GM12878 (cell line): ENCODE measurements around the gene TMEM44. TPM values are rescaled to one million over a fixed set of nuclear protein-coding genes. Genes with fewer than 3 reads are reported as not detected.

Experiments
- CBX5 ChIP-seq: sonication (generic); IDR thresholded peaks from 2 replicates; pipeline ENCODE4 v1.6.1; 2016; ENCODE audit warnings: low read depth, moderate library complexity, mild to moderate bottlenecking, inconsistent platforms
- CHD4 ChIP-seq: fragments of 200-600 bp; sonication (generic); IDR thresholded peaks from 2 replicates; pipeline ENCODE4 v1.6.1; 2016; ENCODE audit warnings: mild to moderate bottlenecking
- DPF2 ChIP-seq: fragments of 450-650 bp; IDR thresholded peaks from 2 replicates; pipeline ENCODE4 v1.6.1; 2017; ENCODE audit warnings: mild to moderate bottlenecking
- E2F8 ChIP-seq: fragments of 450-650 bp; IDR thresholded peaks from 2 replicates; pipeline ENCODE4 v1.6.1; 2018; ENCODE audit warnings: mild to moderate bottlenecking, low read depth, moderate library complexity; ENCODE audit not compliant: partially characterized antibody
- HDAC6 ChIP-seq: fragments of 200-600 bp; sonication (generic); IDR thresholded peaks from one replicate; pipeline ENCODE4 v1.8.0; 2017; ENCODE audit warnings: antibody characterized with exemption; ENCODE audit not compliant: unreplicated experiment
- KLF5 ChIP-seq: fragments of 450-650 bp; IDR thresholded peaks from 2 replicates; pipeline ENCODE4 v1.6.1; 2014; ENCODE audit warnings: mild to moderate bottlenecking; ENCODE audit not compliant: partially characterized antibody
- MTA2 ChIP-seq: fragments of 450-650 bp; IDR thresholded peaks from 2 replicates; pipeline ENCODE4 v1.6.1; 2016; ENCODE audit warnings: low read depth, mild to moderate bottlenecking, moderate library complexity
- MYC ChIP-seq: IDR thresholded peaks from 2 replicates; pipeline ENCODE4 v1.6.1; 2011; ENCODE audit warnings: mild to moderate bottlenecking, low read length, moderate library complexity, inconsistent platforms; ENCODE audit not compliant: insufficient read depth, insufficient replicate concordance, insufficient read length, severe bottlenecking
- NFXL1 ChIP-seq: fragments of 450-650 bp; IDR thresholded peaks from 2 replicates; pipeline ENCODE4 v1.6.1; 2017; ENCODE audit warnings: antibody characterized with exemption, mild to moderate bottlenecking, borderline replicate concordance
- RELA ChIP-seq: fragments of 450-650 bp; IDR thresholded peaks from 2 replicates; pipeline ENCODE4 v1.8.0; 2014; ENCODE audit warnings: borderline replicate concordance; ENCODE audit not compliant: partially characterized antibody
- RUNX3 ChIP-seq: IDR thresholded peaks from 2 replicates; pipeline ENCODE4 v1.6.1; 2012; ENCODE audit warnings: low read length, inconsistent platforms
- SMAD1 ChIP-seq: fragments of 450-650 bp; IDR thresholded peaks from 2 replicates; pipeline ENCODE4 v1.6.1; 2018; ENCODE audit warnings: mild to moderate bottlenecking, low read depth; ENCODE audit not compliant: partially characterized antibody
- SMARCA5 ChIP-seq: fragments of 450-650 bp; IDR thresholded peaks from 2 replicates; pipeline ENCODE4 v1.6.1; 2017; ENCODE audit warnings: mild to moderate bottlenecking
- SREBF2 ChIP-seq: IDR thresholded peaks from 2 replicates; pipeline ENCODE4 v1.6.1; 2012; ENCODE audit warnings: mild to moderate bottlenecking, low read length
- STAT3 ChIP-seq: IDR thresholded peaks from 2 replicates; pipeline ENCODE4 v1.6.1; 2011; ENCODE audit warnings: low read depth, low read length, improper control_type of control experiment
- TARDBP ChIP-seq: IDR thresholded peaks from 2 replicates; pipeline ENCODE4 v1.6.1; 2016; ENCODE audit warnings: borderline replicate concordance
- polyA plus RNA-seq, 11 experiments: library from polyadenylated mRNA; depleted of rRNA in 4 of 11; unstranded in 6 of 11; stranded (reverse) in 5 of 11; fragments of >200 nt; fragmentation: Nextera tagmentation in 4 of 11; fragmentation: Illumina TruSeq in 1 of 11; extraction: Ambion mirVana in 4 of 11; extraction: Trizol in 1 of 11; gene quantifications; 1 replicate in 1 of 11; 2 replicates in 10 of 11; pipeline versions ENCODE4 v1.2.1 to v1.2.3, GENCODE V29; 2011 to 2016; ENCODE audit warnings: inconsistent platforms in 2 of 11, missing spikeins in 2 of 11, low read depth in 1 of 11
- total RNA-seq, 4 experiments: library from RNA; depleted of rRNA in 3 of 4; stranded (reverse); fragments of >200 nt in 3 of 4; fragmentation: Illumina TruSeq in 1 of 4; extraction: Trizol in 1 of 4; gene quantifications; 2 replicates each; pipeline versions ENCODE4 v1.2.1 to v1.2.3, GENCODE V29; 2013 to 2021
- TF ChIP-seq, protein P1 (sequence below): fragments of 450-650 bp; formaldehyde crosslinking; IDR thresholded peaks from 2 replicates; pipeline ENCODE4 v1.5.0; 2022; ENCODE audit warnings: mild to moderate bottlenecking, missing genetic modification characterization
- TF ChIP-seq, protein P2 (sequence below): IDR thresholded peaks from 2 replicates; pipeline ENCODE4 v1.6.1; 2011; ENCODE audit warnings: borderline replicate concordance, low read depth, mild to moderate bottlenecking, moderate library complexity, low read length; ENCODE audit not compliant: insufficient read depth, poor library complexity, severe bottlenecking
- TF ChIP-seq, protein P3 (sequence below): IDR thresholded peaks from 2 replicates; pipeline ENCODE4 v1.6.1; 2012; ENCODE audit warnings: mild to moderate bottlenecking, low read depth, low read length

TMEM44 gene
- total and polyA plus RNA-seq, 10 of the 15 experiments (the other 5 are each of a cell fraction or from before 2014, with no cell fraction given) = 0.57 to 8.3 (median 3.6) TPM

DNA sequence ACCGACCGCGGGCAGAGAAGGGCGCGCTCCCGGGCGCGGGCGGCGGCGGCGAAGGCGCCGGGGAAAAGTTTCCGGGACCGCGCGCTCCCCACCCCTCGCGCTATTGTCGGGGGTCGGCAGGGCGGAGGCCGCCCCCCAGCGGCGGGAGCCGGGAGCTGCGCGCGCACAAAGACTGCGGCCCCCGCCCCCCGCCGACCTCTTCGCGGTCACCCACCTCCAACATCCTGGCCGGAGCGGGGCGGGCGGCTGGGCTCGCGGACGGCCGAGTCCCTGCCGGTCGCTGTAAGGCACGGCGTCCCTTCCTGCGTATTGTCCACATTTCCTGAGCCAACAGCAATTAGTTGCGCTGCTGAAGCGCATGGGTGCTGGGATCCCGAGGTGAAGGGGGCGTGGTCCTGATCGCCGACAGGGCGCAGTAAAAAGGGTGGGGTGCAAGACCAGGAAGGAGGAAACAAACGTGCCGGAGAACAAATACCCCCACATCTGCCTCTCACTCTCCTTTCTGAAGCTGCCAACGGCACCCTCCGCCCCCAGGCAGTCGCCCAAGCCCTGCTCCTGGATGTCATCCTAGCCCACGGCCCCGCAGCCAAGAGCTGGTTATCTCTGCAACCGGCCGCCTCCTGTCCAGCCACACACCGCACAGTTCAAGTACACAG is at the start of gene TMEM44 (continued):
- TF ChIP-seq, protein P1, sequence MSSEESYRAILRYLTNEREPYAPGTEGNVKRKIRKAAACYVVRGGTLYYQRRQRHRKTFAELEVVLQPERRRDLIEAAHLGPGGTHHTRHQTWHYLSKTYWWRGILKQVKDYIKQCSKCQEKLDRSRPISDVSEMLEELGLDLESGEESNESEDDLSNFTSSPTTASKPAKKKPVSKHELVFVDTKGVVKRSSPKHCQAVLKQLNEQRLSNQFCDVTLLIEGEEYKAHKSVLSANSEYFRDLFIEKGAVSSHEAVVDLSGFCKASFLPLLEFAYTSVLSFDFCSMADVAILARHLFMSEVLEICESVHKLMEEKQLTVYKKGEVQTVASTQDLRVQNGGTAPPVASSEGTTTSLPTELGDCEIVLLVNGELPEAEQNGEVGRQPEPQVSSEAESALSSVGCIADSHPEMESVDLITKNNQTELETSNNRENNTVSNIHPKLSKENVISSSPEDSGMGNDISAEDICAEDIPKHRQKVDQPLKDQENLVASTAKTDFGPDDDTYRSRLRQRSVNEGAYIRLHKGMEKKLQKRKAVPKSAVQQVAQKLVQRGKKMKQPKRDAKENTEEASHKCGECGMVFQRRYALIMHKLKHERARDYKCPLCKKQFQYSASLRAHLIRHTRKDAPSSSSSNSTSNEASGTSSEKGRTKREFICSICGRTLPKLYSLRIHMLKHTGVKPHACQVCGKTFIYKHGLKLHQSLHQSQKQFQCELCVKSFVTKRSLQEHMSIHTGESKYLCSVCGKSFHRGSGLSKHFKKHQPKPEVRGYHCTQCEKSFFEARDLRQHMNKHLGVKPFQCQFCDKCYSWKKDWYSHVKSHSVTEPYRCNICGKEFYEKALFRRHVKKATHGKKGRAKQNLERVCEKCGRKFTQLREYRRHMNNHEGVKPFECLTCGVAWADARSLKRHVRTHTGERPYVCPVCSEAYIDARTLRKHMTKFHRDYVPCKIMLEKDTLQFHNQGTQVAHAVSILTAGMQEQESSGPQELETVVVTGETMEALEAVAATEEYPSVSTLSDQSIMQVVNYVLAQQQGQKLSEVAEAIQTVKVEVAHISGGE = no peak
- TF ChIP-seq RELA = peak; percentile 66
- TF ChIP-seq SMARCA5 = peak; percentile 93
- TF ChIP-seq SMAD1 = no peak
- TF ChIP-seq CHD4 = no peak
- TF ChIP-seq E2F8 = no peak
- no peak for TF ChIP-seq TARDBP
- TF ChIP-seq, protein P2, sequence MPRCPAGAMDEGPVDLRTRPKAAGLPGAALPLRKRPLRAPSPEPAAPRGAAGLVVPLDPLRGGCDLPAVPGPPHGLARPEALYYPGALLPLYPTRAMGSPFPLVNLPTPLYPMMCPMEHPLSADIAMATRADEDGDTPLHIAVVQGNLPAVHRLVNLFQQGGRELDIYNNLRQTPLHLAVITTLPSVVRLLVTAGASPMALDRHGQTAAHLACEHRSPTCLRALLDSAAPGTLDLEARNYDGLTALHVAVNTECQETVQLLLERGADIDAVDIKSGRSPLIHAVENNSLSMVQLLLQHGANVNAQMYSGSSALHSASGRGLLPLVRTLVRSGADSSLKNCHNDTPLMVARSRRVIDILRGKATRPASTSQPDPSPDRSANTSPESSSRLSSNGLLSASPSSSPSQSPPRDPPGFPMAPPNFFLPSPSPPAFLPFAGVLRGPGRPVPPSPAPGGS = no peak
- peak; percentile 68 for TF ChIP-seq RUNX3
- TF ChIP-seq, protein P3, sequence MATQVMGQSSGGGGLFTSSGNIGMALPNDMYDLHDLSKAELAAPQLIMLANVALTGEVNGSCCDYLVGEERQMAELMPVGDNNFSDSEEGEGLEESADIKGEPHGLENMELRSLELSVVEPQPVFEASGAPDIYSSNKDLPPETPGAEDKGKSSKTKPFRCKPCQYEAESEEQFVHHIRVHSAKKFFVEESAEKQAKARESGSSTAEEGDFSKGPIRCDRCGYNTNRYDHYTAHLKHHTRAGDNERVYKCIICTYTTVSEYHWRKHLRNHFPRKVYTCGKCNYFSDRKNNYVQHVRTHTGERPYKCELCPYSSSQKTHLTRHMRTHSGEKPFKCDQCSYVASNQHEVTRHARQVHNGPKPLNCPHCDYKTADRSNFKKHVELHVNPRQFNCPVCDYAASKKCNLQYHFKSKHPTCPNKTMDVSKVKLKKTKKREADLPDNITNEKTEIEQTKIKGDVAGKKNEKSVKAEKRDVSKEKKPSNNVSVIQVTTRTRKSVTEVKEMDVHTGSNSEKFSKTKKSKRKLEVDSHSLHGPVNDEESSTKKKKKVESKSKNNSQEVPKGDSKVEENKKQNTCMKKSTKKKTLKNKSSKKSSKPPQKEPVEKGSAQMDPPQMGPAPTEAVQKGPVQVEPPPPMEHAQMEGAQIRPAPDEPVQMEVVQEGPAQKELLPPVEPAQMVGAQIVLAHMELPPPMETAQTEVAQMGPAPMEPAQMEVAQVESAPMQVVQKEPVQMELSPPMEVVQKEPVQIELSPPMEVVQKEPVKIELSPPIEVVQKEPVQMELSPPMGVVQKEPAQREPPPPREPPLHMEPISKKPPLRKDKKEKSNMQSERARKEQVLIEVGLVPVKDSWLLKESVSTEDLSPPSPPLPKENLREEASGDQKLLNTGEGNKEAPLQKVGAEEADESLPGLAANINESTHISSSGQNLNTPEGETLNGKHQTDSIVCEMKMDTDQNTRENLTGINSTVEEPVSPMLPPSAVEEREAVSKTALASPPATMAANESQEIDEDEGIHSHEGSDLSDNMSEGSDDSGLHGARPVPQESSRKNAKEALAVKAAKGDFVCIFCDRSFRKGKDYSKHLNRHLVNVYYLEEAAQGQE = no peak
- TF ChIP-seq MTA2 = no peak; the same call in 1 of the 2 replicates
- TF ChIP-seq STAT3 = no peak
- TF ChIP-seq HDAC6 = no peak
- TF ChIP-seq KLF5 = no peak
- TF ChIP-seq CBX5 = no peak
- TF ChIP-seq MYC = no peak
- TF ChIP-seq SREBF2 = no peak
- no peak for TF ChIP-seq NFXL1
- TF ChIP-seq DPF2 = peak; percentile 83; the same call in 1 of the 2 replicates
